Measurements from ENCODE around the gene RBM15B.

Gene RBM15B

GRCh38 chr3:51391566-51392354, 675 bp downstream of the RBM15B start:
- no peak for DNase-seq (ENCODE audit: low spot score)

GRCh38 chr3:51392355-51393133, 1.5 kb downstream of the RBM15B start:
- DNase-seq (ENCODE audit: low spot score) = no peak

GRCh38 chr3:51393134-51393495, 2.0 kb downstream of the RBM15B start:
- DNase-seq (ENCODE audit: low spot score) = no peak

- no peak for DNase-seq (ENCODE audit: low spot score)
These were observed 2.5 kb downstream of the RBM15B start for GRCh38 chr3:51393564-51393963.

GRCh38 chr3:51394541-51394940, 3.5 kb downstream of the RBM15B start:
- DNase-seq (ENCODE audit: low spot score) = no peak

- no peak for DNase-seq (ENCODE audit: low spot score)
These were observed 4.6 kb downstream of the RBM15B start for GRCh38 chr3:51395493-51396213.

GRCh38 chr3:51396401-51396800, 5.3 kb downstream of the RBM15B start:
- DNase-seq (ENCODE audit: low spot score) = no peak

GRCh38 chr3:51397392-51397791, 6.3 kb downstream of the RBM15B start:
- DNase-seq (ENCODE audit: low spot score) = no peak

GRCh38 chr3:51398595-51399310, 7.7 kb downstream of the RBM15B start:
- DNase-seq (ENCODE audit: low spot score) = no peak

- no peak for DNase-seq (ENCODE audit: low spot score)
These were observed 9.1 kb downstream of the RBM15B start for GRCh38 chr3:51400166-51400565.

- peak; percentile 25 for DNase-seq (ENCODE audit: low spot score)
These were observed 10.7 kb downstream of the RBM15B start for GRCh38 chr3:51401735-51402134.

- no peak for DNase-seq (ENCODE audit: low spot score)
These were observed 12.6 kb downstream of the RBM15B start for GRCh38 chr3:51403675-51404074.

GRCh38 chr3:51408021-51408420, 16.9 kb downstream of the RBM15B start:
- no peak for DNase-seq (ENCODE audit: low spot score)

- DNase-seq (ENCODE audit: low spot score) = no peak
These were observed 17.7 kb downstream of the RBM15B start for GRCh38 chr3:51408813-51409212.

- no peak for DNase-seq (ENCODE audit: low spot score)
These were observed 31.1 kb downstream of the RBM15B start for GRCh38 chr3:51422211-51422610.

GRCh38 chr3:51426921-51427320, 35.8 kb downstream of the RBM15B start:
- no peak for DNase-seq (ENCODE audit: low spot score)

GRCh38 chr3:51429138-51429537, 38.1 kb downstream of the RBM15B start:
- no peak for DNase-seq (ENCODE audit: low spot score)

- DNase-seq (ENCODE audit: low spot score) = no peak
These were observed 43.0 kb downstream of the RBM15B start for GRCh38 chr3:51434110-51434509.

GRCh38 chr3:51434746-51435327, 43.8 kb downstream of the RBM15B start:
- DNase-seq (ENCODE audit: low spot score) = peak; percentile 65

GRCh38 chr3:51436998-51437639, 46.0 kb downstream of the RBM15B start:
- DNase-seq (ENCODE audit: low spot score) = no peak

Measured in pons (tissue), 1 donor.